Activated T-cell treated with anti-CD3 and anti-CD28 coated beads, Interleukin-2, amount 50 U/mL, for 24 hours (primary cell): Measurements from ENCODE around the gene SLC7A10.

Experiments
- DNase-seq: peaks from one replicate; pipeline ENCODE4 v3.0.0-alpha.2; 2020
- H3K27ac Mint-ChIP-seq: 2 replicates; pipeline ENCODE4 v1.8.0; 2020; ENCODE audit warnings: mild to moderate bottlenecking, mixed read lengths
- H3K27me3 Mint-ChIP-seq: 2 replicates; pipeline ENCODE4 v1.8.0; 2020; ENCODE audit warnings: mixed read lengths
- H3K36me3 Mint-ChIP-seq: 2 replicates; pipeline ENCODE4 v1.8.0; 2020; ENCODE audit warnings: low read depth, mixed read lengths
- H3K4me1 Mint-ChIP-seq: 2 replicates; pipeline ENCODE4 v1.8.0; 2020; ENCODE audit warnings: low read depth, mixed read lengths
- H3K4me3 Mint-ChIP-seq: 2 replicates; pipeline ENCODE4 v1.8.0; 2020; ENCODE audit warnings: mild to moderate bottlenecking, moderate library complexity, mixed read lengths
- H3K9me3 Mint-ChIP-seq: 2 replicates; pipeline ENCODE4 v1.8.0; 2020; ENCODE audit warnings: mixed read lengths

The SLC7A10 gene

GRCh38 chr19:33248553-33248953, 22.9 kb upstream of the SLC7A10 start:
- peaks cover 2% of the 10 kb centered on the region for H3K27me3 Mint-ChIP-seq
- no peak overlapping the region for H3K4me3 Mint-ChIP-seq
- H3K4me1 Mint-ChIP-seq: no peaks in the 10 kb centered on the region
- H3K36me3 Mint-ChIP-seq: no peaks in the 10 kb centered on the region
- no peak for DNase-seq
- peaks cover 5% of the 10 kb centered on the region for H3K9me3 Mint-ChIP-seq
- no peak overlapping the region for H3K27ac Mint-ChIP-seq

- no peak overlapping the region for H3K4me3 Mint-ChIP-seq
- peaks cover 5% of the 10 kb centered on the region for H3K9me3 Mint-ChIP-seq
- H3K4me1 Mint-ChIP-seq: no peaks in the 10 kb centered on the region
- H3K27ac Mint-ChIP-seq: no peak overlapping the region
- no peaks in the 10 kb centered on the region for H3K36me3 Mint-ChIP-seq
- peaks cover 2% of the 10 kb centered on the region for H3K27me3 Mint-ChIP-seq
- no peak for DNase-seq
Measured at GRCh38 chr19:33248104-33248503, 22.5 kb upstream of the SLC7A10 start.

- DNase-seq: no peak
- Mint-ChIP-seq H3K4me1 (no peaks in the 10 kb centered on the region), H3K27ac (no peak overlapping the region)
Measured at GRCh38 chr19:33247441-33247819, 21.8 kb upstream of the SLC7A10 start.

GRCh38 chr19:33246709-33247440, 21.2 kb upstream of the SLC7A10 start:
- Mint-ChIP-seq H3K9me3 (peaks cover 5% of the 10 kb centered on the region), H3K4me1 (no peaks in the 10 kb centered on the region), H3K27ac (no peak overlapping the region), H3K4me3 (no peak overlapping the region), H3K27me3 (peaks cover 2% of the 10 kb centered on the region), H3K36me3 (no peaks in the 10 kb centered on the region)
- no peak for DNase-seq

More at GRCh38 chr19:33247441-33247819, 21.8 kb upstream of the SLC7A10 start:
- H3K4me3 Mint-ChIP-seq: no peak overlapping the region
- H3K9me3 Mint-ChIP-seq: peaks cover 5% of the 10 kb centered on the region
- H3K36me3 Mint-ChIP-seq: no peaks in the 10 kb centered on the region
- H3K27me3 Mint-ChIP-seq: peaks cover 2% of the 10 kb centered on the region

- no peak for DNase-seq
- H3K27ac Mint-ChIP-seq: no peak overlapping the region
Measured at GRCh38 chr19:33245948-33246708, 20.5 kb upstream of the SLC7A10 start.

GRCh38 chr19:33242911-33243310, 17.3 kb upstream of the SLC7A10 start:
- Mint-ChIP-seq H3K9me3 (peaks cover 5% of the 10 kb centered on the region), H3K27ac (no peak overlapping the region), H3K27me3 (peaks cover 3% of the 10 kb centered on the region), H3K4me3 (no peak overlapping the region), H3K36me3 (no peaks in the 10 kb centered on the region), H3K4me1 (no peaks in the 10 kb centered on the region)
- DNase-seq: no peak

More at GRCh38 chr19:33245948-33246708, 20.5 kb upstream of the SLC7A10 start:
- no peak overlapping the region for H3K4me3 Mint-ChIP-seq
- no peaks in the 10 kb centered on the region for H3K4me1 Mint-ChIP-seq
- H3K36me3 Mint-ChIP-seq: no peaks in the 10 kb centered on the region
- no peaks in the 10 kb centered on the region for H3K27me3 Mint-ChIP-seq
- peaks cover 5% of the 10 kb centered on the region for H3K9me3 Mint-ChIP-seq

- Mint-ChIP-seq H3K36me3 (no peaks in the 10 kb centered on the region), H3K4me3 (no peak overlapping the region), H3K27ac (no peak overlapping the region), H3K4me1 (no peaks in the 10 kb centered on the region), H3K9me3 (peaks cover 5% of the 10 kb centered on the region), H3K27me3 (peaks cover 3% of the 10 kb centered on the region)
- DNase-seq: no peak
Measured at GRCh38 chr19:33242131-33242530, 16.5 kb upstream of the SLC7A10 start.

- H3K4me1 Mint-ChIP-seq: no peaks in the 10 kb centered on the region
- H3K27ac Mint-ChIP-seq: no peak overlapping the region
Measured at GRCh38 chr19:33241530-33242101, 16.0 kb upstream of the SLC7A10 start.

GRCh38 chr19:33241091-33241529, 15.5 kb upstream of the SLC7A10 start:
- Mint-ChIP-seq H3K27ac (no peak overlapping the region), H3K4me1 (peaks cover 1% of the 10 kb centered on the region), H3K36me3 (no peaks in the 10 kb centered on the region), H3K4me3 (no peak overlapping the region), H3K9me3 (peaks cover 3% of the 10 kb centered on the region), H3K27me3 (peaks cover 3% of the 10 kb centered on the region)
- DNase-seq: no peak

More at GRCh38 chr19:33241530-33242101, 16.0 kb upstream of the SLC7A10 start:
- H3K36me3 Mint-ChIP-seq: no peaks in the 10 kb centered on the region
- peaks cover 3% of the 10 kb centered on the region for H3K27me3 Mint-ChIP-seq
- peak; percentile 51 for DNase-seq
- H3K4me3 Mint-ChIP-seq: no peak overlapping the region
- H3K9me3 Mint-ChIP-seq: peaks cover 5% of the 10 kb centered on the region

- Mint-ChIP-seq H3K27ac (no peak overlapping the region), H3K27me3 (peaks cover 5% of the 10 kb centered on the region), H3K36me3 (no peaks in the 10 kb centered on the region), H3K4me3 (no peak overlapping the region), H3K4me1 (peaks cover 5% of the 10 kb centered on the region), H3K9me3 (no peaks in the 10 kb centered on the region)
- DNase-seq: no peak
Measured at GRCh38 chr19:33240181-33240771, 14.6 kb upstream of the SLC7A10 start.

- Mint-ChIP-seq H3K36me3 (no peaks in the 10 kb centered on the region), H3K4me1 (peaks cover 7% of the 10 kb centered on the region), H3K27ac (no peak overlapping the region), H3K4me3 (no peak overlapping the region), H3K27me3 (peaks cover 8% of the 10 kb centered on the region), H3K9me3 (no peaks in the 10 kb centered on the region)
- no peak for DNase-seq
Measured at GRCh38 chr19:33239223-33239975, 13.7 kb upstream of the SLC7A10 start.

GRCh38 chr19:33238481-33239149, 13.0 kb upstream of the SLC7A10 start:
- H3K36me3 Mint-ChIP-seq: no peaks in the 10 kb centered on the region
- no peaks in the 10 kb centered on the region for H3K9me3 Mint-ChIP-seq
- peaks cover 8% of the 10 kb centered on the region for H3K27me3 Mint-ChIP-seq
- no peak overlapping the region for H3K4me3 Mint-ChIP-seq
- peaks cover 7% of the 10 kb centered on the region for H3K4me1 Mint-ChIP-seq
- no peak for DNase-seq
- no peak overlapping the region for H3K27ac Mint-ChIP-seq

- no peaks in the 10 kb centered on the region for H3K36me3 Mint-ChIP-seq
Measured at GRCh38 chr19:33236696-33237390, 11.2 kb upstream of the SLC7A10 start.

More at GRCh38 chr19:33236696-33237390, 11.2 kb upstream of the SLC7A10 start:
- Mint-ChIP-seq H3K4me3 (no peak overlapping the region), H3K27me3 (peaks cover 8% of the 10 kb centered on the region), H3K4me1 (peaks cover 7% of the 10 kb centered on the region), H3K27ac (no peak overlapping the region), H3K9me3 (no peaks in the 10 kb centered on the region)
- no peak for DNase-seq
